H1 (cell line): ENCODE data around the gene SLC38A8. TPM values are rescaled to one million over a fixed set of nuclear protein-coding genes. Genes with fewer than 3 reads are reported as not detected.

Experiments
- HDAC6 ChIP-seq: IDR thresholded peaks from one replicate; pipeline ENCODE4 v1.7.1; 2012; ENCODE audit warnings: low read depth, mild to moderate bottlenecking, inconsistent platforms, low read length, moderate library complexity
- POLR2AphosphoS5 ChIP-seq: IDR thresholded peaks from 2 replicates; pipeline ENCODE4 v1.6.1; 2011; ENCODE audit warnings: low read depth, low read length
- SUZ12 ChIP-seq: fragments of 200-600 bp; sonication (generic); IDR thresholded peaks from 2 replicates; pipeline ENCODE4 v1.6.1; 2012; ENCODE audit warnings: mild to moderate bottlenecking, inconsistent platforms, low read length, moderate library complexity, mixed read lengths
- polyA plus RNA-seq, 7 experiments: library from polyadenylated mRNA; depleted of rRNA in 3 of 7; stranded (reverse) in 5 of 7; unstranded in 2 of 7; fragments of >200 nt in 5 of 7; fragments of 200-250 nt in 2 of 7; gene quantifications; 1 replicate in 5 of 7; 2 replicates in 1 of 7; 4 replicates in 1 of 7; pipeline versions ENCODE4 v1.2.1 to v1.2.3, GENCODE V29; 2011 to 2013; ENCODE audit warnings: missing spikeins in 2 of 7, mixed read lengths in 2 of 7
- total RNA-seq: library from RNA; stranded (reverse); fragmentation: NEBNext Ultra II Directional; extraction: Animal tissue kit (Norgen Biotek cat#: 25700); gene quantifications from 2 replicates; pipeline ENCODE4 v1.2.1, GENCODE V29; 2021

The SLC38A8 gene
- total and polyA plus RNA-seq, 2 of the 8 experiments (the other 6 are each of a cell fraction or from before 2014, with no cell fraction given) = 0.08 TPM; not detected in 1

DNA sequence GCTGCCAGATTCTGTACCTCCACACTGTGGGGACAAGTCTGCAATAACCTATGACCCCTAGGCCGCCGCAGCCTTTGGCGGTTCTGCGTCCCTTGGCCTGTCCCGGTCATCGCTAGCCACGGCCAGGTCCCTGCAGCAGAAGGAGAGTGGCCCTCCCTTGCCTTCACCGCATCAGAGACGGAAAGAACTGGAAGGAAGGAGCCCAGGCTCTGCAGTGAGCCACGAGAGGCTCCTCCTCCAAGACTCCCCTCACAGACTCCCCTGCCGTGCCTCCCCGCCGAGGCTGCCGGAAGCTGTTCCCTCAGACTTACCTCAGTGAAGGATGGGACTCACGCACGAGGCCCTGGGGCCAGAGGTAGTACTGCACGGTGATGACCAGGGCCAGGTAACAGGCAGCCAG lies 11.0 kb downstream of the SLC38A8 start (continued):
- no peak for TF ChIP-seq SUZ12
- TF ChIP-seq HDAC6 = no peak
- TF ChIP-seq POLR2AphosphoS5 = no peak
- TF ChIP-seq, all 59 proteins: peak for 0
